Endothelial cell of umbilical vein (primary cell): ENCODE measurements around the gene MED29.

Experiments
- POLR2A ChIP-seq: IDR thresholded peaks from 2 replicates; pipeline ENCODE4 v1.6.1; 2012; ENCODE audit warnings: low read depth, mild to moderate bottlenecking, control low read depth, low read length
- TF ChIP-seq, protein P1 (sequence below), 2 donors: IDR thresholded peaks; 1 replicate in 1 of 2; 2 replicates in 1 of 2; pipeline ENCODE4 v1.5.1; 2011; ENCODE audit warnings: low read length in 2 of 2, mild to moderate bottlenecking in 2 of 2, moderate library complexity in 2 of 2, control low read depth in 1 of 2, inconsistent platforms in 1 of 2, low read depth in 1 of 2; ENCODE audit not compliant: insufficient read depth in 1 of 2; ENCODE audit errors: extremely low read depth in 1 of 2

DNA sequence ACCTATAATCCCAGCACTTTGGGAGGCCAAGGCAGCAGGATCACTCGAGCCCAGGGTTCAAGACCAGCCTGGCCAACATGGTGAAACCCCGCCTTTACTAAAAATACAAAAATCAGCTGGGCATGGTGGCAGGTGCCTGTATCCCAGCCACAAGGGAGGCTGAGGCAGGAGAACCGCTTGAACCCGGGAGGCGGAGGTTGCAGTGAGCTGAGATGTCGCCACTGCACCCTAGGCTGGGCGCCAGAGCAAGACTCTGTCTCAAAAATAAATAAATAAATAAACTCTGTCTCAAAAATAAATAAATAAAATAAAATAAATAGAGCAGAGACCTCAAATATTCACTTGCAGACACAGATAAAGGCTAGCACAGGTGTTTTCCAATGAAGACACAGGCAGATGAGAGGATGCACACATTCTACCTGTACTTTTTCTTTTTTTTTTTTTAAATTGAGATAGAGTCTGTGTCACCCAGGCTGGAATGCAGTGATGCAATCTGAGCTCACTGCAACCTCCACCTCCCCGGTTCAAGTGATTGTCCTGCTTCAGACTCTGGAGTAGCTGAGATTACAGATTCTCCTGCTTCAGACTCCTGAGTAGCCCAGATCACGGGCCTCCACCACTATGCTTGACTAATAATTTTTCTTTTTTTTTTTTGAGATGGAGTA, 47.2 kb downstream of the MED29 start:
- TF ChIP-seq, protein P1, sequence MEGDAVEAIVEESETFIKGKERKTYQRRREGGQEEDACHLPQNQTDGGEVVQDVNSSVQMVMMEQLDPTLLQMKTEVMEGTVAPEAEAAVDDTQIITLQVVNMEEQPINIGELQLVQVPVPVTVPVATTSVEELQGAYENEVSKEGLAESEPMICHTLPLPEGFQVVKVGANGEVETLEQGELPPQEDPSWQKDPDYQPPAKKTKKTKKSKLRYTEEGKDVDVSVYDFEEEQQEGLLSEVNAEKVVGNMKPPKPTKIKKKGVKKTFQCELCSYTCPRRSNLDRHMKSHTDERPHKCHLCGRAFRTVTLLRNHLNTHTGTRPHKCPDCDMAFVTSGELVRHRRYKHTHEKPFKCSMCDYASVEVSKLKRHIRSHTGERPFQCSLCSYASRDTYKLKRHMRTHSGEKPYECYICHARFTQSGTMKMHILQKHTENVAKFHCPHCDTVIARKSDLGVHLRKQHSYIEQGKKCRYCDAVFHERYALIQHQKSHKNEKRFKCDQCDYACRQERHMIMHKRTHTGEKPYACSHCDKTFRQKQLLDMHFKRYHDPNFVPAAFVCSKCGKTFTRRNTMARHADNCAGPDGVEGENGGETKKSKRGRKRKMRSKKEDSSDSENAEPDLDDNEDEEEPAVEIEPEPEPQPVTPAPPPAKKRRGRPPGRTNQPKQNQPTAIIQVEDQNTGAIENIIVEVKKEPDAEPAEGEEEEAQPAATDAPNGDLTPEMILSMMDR (IDR thresholded peaks at IDR 0.05; ENCODE audit: extremely low read depth in 1 of 2, insufficient read depth in 1 of 2, low read depth in 1 of 2, low read length in 2 of 2): no peak
- no peak for TF ChIP-seq POLR2A
